Activated T-cell treated with anti-CD3 and anti-CD28 coated beads, Interleukin-2, amount 50 U/mL, for 72 hours (primary cell): ENCODE measurements around the gene KCNJ14. TPM values are rescaled to one million over a fixed set of nuclear protein-coding genes. Genes with fewer than 3 reads are reported as not detected.

Source experiments
- ATAC-seq, 2 donors: fragments of 150-1000 bp; cut with Tn5 transposase; replicated peaks in 1 of 2; 2 replicates each; pipeline ENCODE4 v1.10.0; 2021; ENCODE audit warnings: moderate library complexity in 2 of 2, mild to moderate bottlenecking in 1 of 2
- DNase-seq, 2 donors: peaks; one replicate each; pipeline ENCODE4 v3.0.0; 2021 to 2022; ENCODE audit warnings: mixed read lengths in 1 of 2
- H3K27ac Mint-ChIP-seq: one replicate; pipeline ENCODE4 v1.8.0; 2022; ENCODE audit warnings: mild to moderate bottlenecking, moderate library complexity, mixed read lengths
- H3K27me3 Mint-ChIP-seq: one replicate; pipeline ENCODE4 v1.8.0; 2022; ENCODE audit warnings: low read depth, mixed read lengths
- H3K36me3 Mint-ChIP-seq, 2 donors: one replicate each; pipeline ENCODE4 v1.8.0; 2022; ENCODE audit warnings: mixed read lengths in 2 of 2, mild to moderate bottlenecking in 1 of 2; ENCODE audit not compliant: insufficient read depth in 2 of 2
- H3K4me1 Mint-ChIP-seq: one replicate; pipeline ENCODE4 v1.8.0; 2022; ENCODE audit warnings: low read depth, mixed read lengths
- H3K4me3 Mint-ChIP-seq, 2 donors: one replicate each; pipeline ENCODE4 v1.8.0; 2022; ENCODE audit warnings: mild to moderate bottlenecking in 2 of 2, mixed read lengths in 2 of 2, moderate library complexity in 2 of 2
- H3K9me3 Mint-ChIP-seq, 2 donors: one replicate each; pipeline ENCODE4 v1.8.0; 2022; ENCODE audit warnings: mixed read lengths in 2 of 2
- total RNA-seq, 2 donors: library from RNA; stranded (reverse); gene quantifications; one replicate each; pipeline ENCODE4 v1.2.3, GENCODE V29; 2022

Gene KCNJ14
- total RNA-seq, 2 donors from 2014 or later, result 3.2 to 5.0 TPM

GRCh38 chr19:48501494-48502349, 46.3 kb downstream of the KCNJ14 start:
- Mint-ChIP-seq H3K27me3 (peaks cover 9% of the 10 kb centered on the region), H3K27ac (peak overlapping the region; percentile 16), H3K4me3 (peak overlapping the region; percentile 81 to 86), H3K36me3 (peaks cover 0 to 2% of the 10 kb centered on the region in 2 donors), H3K4me1 (peaks cover 7% of the 10 kb centered on the region), H3K9me3 (no peaks in the 10 kb centered on the region)
- DNase-seq, result peak; percentile 73 to 75
- ATAC-seq, result peak; percentile 80 to 82

GRCh38 chr19:48502350-48503018, 47.1 kb downstream of the KCNJ14 start:
- no peaks in the 10 kb centered on the region for H3K9me3 Mint-ChIP-seq
- DNase-seq, result peak; percentile 75 to 77
- H3K4me3 Mint-ChIP-seq, result peak overlapping the region; percentile 81 to 86
- peaks cover 7% of the 10 kb centered on the region for H3K4me1 Mint-ChIP-seq
- H3K36me3 Mint-ChIP-seq, result peaks cover 0 to 2% of the 10 kb centered on the region in 2 donors
- no peak overlapping the region for H3K27ac Mint-ChIP-seq
- no peak for ATAC-seq
- H3K27me3 Mint-ChIP-seq, result peaks cover 5% of the 10 kb centered on the region

DNA sequence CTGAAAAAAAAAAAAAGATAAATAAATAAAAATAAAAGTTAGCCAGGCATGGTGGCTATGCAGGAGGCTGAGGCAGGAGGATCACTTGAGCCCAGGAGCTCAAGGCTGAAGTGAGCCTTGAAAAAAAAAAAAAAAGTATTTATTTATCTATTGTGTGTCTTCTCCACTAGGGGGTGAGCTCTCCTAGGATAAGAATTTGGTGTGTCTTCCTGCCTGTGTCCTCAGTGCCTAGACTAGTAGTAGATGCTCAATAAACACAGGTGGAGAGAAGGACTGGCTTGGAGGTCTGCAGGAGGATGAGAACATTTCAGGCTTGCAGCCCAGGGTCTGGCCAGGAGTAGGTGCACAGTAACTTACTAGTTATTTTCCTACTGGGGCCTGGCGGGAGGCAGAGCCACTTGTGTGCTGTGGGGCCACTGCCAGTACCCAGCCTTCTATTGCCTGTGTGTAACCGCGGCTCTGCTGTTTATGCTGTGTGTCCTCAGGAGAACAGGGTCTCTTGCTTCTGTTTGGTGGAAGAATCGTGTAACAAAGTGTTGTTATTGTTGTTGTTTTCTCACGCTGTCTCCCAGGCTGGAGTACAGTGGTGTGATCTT, 50.9 kb downstream of the KCNJ14 start:
- H3K27ac Mint-ChIP-seq, result no peak overlapping the region
- peaks cover 0 to 2% of the 10 kb centered on the region in 2 donors for H3K36me3 Mint-ChIP-seq

GRCh38 chr19:48507911-48508439, 52.6 kb downstream of the KCNJ14 start:
- Mint-ChIP-seq H3K27me3 (no peaks in the 10 kb centered on the region), H3K27ac (no peak overlapping the region), H3K4me3 (no peak overlapping the region), H3K36me3 (no peaks in the 10 kb centered on the region), H3K9me3 (no peaks in the 10 kb centered on the region), H3K4me1 (peaks cover 11% of the 10 kb centered on the region)
- ATAC-seq (no peak), DNase-seq (no peak)

More for the DNA sequence above, 50.9 kb downstream of the KCNJ14 start:
- ATAC-seq, result no peak
- no peaks in the 10 kb centered on the region for H3K9me3 Mint-ChIP-seq
- no peak for DNase-seq
- no peak overlapping the region for H3K4me3 Mint-ChIP-seq
- H3K27me3 Mint-ChIP-seq, result no peaks in the 10 kb centered on the region
- H3K4me1 Mint-ChIP-seq, result peaks cover 17% of the 10 kb centered on the region

DNA sequence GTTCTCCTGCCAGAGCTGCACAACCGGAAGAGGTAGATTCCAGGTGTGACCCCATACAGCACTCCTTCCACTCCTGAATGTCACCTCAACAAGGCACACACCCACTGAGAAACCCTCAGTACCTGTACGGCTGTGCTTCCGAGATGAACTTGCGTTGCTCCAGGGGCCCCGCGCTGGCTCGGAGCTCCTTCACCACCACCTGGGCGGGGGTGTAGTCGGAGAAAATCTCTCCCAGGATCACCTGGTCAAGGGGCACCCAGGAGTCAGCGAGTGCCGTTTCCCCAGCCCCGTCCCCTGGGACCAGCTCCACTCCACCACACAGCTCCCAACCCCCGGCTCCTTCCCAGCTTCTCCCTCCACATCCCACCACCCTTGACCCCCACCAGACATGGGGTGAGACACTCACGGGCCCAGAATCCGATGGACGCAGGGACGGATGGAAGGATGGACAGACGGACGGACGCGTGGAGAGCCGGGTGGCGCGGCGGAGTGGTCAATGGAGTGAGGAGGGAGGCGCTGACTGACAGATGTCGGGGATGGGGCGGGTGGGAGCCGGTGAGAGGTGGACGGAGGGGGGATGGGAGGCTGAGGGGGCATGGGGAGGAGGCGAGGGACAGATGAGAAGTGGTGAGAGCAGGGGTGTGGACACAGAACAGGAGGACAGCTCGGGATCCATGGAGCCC, 53.5 kb downstream of the KCNJ14 start:
- no peak for ATAC-seq
- H3K4me1 Mint-ChIP-seq, result peaks cover 13% of the 10 kb centered on the region
- no peaks in the 10 kb centered on the region for H3K27me3 Mint-ChIP-seq
- H3K27ac Mint-ChIP-seq, result no peak overlapping the region
- H3K4me3 Mint-ChIP-seq, result no peak overlapping the region
- H3K36me3 Mint-ChIP-seq, result no peaks in the 10 kb centered on the region
- DNase-seq, result no peak
- no peaks in the 10 kb centered on the region for H3K9me3 Mint-ChIP-seq

GRCh38 chr19:48509467-48510194, 54.3 kb downstream of the KCNJ14 start:
- H3K27ac Mint-ChIP-seq, result no peak overlapping the region
- no peak overlapping the region for H3K4me3 Mint-ChIP-seq
- no peaks in the 10 kb centered on the region for H3K36me3 Mint-ChIP-seq
- no peak for ATAC-seq
- H3K27me3 Mint-ChIP-seq, result no peaks in the 10 kb centered on the region
- H3K9me3 Mint-ChIP-seq, result no peaks in the 10 kb centered on the region
- no peak for DNase-seq
- H3K4me1 Mint-ChIP-seq, result peaks cover 17% of the 10 kb centered on the region

DNA sequence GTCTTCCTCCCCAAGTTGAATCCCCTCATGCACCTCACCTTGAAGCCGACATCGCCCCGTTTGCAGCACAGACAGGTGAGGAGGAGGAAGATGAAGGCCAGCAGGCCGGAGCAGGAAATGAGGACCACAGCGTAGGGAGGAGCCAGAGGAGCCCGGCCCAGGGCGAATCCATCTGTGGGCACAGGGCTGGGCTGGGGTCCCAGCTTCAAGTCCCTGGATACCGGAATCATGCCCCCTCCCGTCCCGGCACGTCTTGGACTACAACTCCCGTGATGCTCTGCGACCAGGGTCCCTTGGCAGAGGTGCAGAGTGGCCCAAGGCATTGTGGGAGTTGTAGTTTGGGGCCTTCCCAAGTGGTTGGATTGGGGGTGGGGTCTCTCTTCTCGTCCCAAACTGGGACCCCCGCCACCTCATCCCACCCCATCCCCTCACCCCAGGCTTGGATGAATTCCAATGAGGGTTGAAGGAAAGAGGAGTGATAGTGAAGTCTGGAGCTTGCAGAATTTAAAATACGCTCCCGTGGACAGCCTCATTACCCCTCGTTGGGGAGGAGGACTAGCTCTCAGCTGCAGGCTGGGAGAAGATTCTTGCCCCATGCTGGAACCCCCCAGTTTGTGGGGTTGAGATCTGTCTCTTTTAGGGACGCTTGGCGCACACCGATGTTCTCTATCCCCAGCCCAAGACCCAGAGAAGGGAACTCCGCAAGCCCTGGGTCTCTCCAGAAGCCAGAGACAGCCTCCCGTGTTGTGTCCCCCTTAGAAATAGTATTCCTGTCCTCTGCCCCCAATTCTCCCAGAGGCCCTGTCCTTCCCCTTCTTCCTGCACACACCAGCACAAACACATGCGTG, 55.3 kb downstream of the KCNJ14 start:
- DNase-seq, result peak; percentile 79 to 81
- peak; percentile 61 to 64 for ATAC-seq
- Mint-ChIP-seq H3K4me1 (peaks cover 17% of the 10 kb centered on the region), H3K4me3 (peak overlapping the region in 1 of 2 donors; percentile 84), H3K9me3 (no peaks in the 10 kb centered on the region), H3K36me3 (no peaks in the 10 kb centered on the region), H3K27ac (no peak overlapping the region), H3K27me3 (no peaks in the 10 kb centered on the region)

GRCh38 chr19:48511321-48511731, 56.0 kb downstream of the KCNJ14 start:
- ATAC-seq (peak; percentile 15 to 20), DNase-seq (peak in 1 of 2 donors; percentile 40)
- Mint-ChIP-seq H3K4me3 (peak overlapping the region in 1 of 2 donors; percentile 84), H3K27me3 (no peaks in the 10 kb centered on the region), H3K9me3 (no peaks in the 10 kb centered on the region), H3K4me1 (peaks cover 17% of the 10 kb centered on the region), H3K27ac (no peak overlapping the region), H3K36me3 (no peaks in the 10 kb centered on the region)

DNA sequence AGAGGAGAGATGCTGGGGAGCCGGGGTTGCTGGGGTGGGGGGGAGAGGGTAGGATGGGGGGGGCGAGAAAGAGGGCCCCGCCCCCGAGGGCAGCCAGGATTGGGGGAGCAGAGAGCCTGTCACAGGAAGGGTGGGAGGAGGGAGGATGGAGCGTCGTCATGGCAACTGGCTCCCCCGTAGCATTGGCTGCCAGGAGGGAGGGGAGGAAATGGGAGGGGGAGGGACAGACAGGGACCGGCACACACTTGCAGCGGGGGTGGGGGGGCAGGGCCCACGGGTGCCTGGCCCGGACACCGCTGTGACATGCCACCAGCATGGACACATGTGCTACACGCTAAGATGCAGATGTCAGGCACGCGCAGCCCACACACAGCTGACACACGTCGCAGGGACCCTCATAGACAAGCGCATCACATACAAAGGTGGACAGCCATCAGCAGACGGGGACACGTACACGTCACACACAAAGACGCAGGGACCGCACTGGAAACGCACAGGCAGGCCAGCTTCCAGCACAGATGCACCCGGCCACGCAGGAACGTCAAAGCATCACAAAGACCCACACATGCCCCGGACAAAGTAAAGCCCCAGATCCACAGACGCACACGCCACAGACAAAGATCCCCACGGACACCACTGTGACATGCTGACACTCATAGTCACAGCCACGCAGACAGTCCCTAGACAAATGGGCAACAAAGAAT, 56.6 kb downstream of the KCNJ14 start, which contains the start of gene LMTK3:
LMTK3 (minus strand) TSS at position 36 of the 704 bp plus-strand sequence. CDS start 259 bp downstream, outside the sequence.
- H3K27ac Mint-ChIP-seq, result no peak within 1 kb of the TSS
- DNase-seq (peak; percentile 73 to 80), ATAC-seq (peak; percentile 47 to 58)
- H3K27me3 Mint-ChIP-seq, result no peaks in the 10 kb centered on the region
- H3K4me3 Mint-ChIP-seq, result peak within 1 kb of the TSS in 1 of 2 donors; percentile 84
- H3K9me3 Mint-ChIP-seq, result no peaks in the 10 kb centered on the region
- H3K36me3 Mint-ChIP-seq, result no peaks in the 10 kb centered on the region
- peaks cover 17% of the 10 kb centered on the region for H3K4me1 Mint-ChIP-seq

- DNase-seq (no peak), ATAC-seq (no peak)
- no peaks in the 10 kb centered on the region for H3K27me3 Mint-ChIP-seq
- H3K36me3 Mint-ChIP-seq, result no peaks in the 10 kb centered on the region
- no peak overlapping the region for H3K27ac Mint-ChIP-seq
- H3K4me1 Mint-ChIP-seq, result peaks cover 17% of the 10 kb centered on the region
- H3K9me3 Mint-ChIP-seq, result no peaks in the 10 kb centered on the region
- no peak overlapping the region for H3K4me3 Mint-ChIP-seq
These were observed 57.3 kb downstream of the KCNJ14 start for GRCh38 chr19:48512504-48513288.
